ENCODE results near the gene PRDX2. TPM values are rescaled to one million over a fixed set of nuclear protein-coding genes. Genes with fewer than 3 reads are reported as not detected.
A peak's percentile ranks its signal among the peaks of the same experiment; 100 is the strongest.

Gene PRDX2
- polyA plus RNA-seq, 1 of the 3 experiments (the other 2 are of a cell fraction): 341 TPM

DNA sequence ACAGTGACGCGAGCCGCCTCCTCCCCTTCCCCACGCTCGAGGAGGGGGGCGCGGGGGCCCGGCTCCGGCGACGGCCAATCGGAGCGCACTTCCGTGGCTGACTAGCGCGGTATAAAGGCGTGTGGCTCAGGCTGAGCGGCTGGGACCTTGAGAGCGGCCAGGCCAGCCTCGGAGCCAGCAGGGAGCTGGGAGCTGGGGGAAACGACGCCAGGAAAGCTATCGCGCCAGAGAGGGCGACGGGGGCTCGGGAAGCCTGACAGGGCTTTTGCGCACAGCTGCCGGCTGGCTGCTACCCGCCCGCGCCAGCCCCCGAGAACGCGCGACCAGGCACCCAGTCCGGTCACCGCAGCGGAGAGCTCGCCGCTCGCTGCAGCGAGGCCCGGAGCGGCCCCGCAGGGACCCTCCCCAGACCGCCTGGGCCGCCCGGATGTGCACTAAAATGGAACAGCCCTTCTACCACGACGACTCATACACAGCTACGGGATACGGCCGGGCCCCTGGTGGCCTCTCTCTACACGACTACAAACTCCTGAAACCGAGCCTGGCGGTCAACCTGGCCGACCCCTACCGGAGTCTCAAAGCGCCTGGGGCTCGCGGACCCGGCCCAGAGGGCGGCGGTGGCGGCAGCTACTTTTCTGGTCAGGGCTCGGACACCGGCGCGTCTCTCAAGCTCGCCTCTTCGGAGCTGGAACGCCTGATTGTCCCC, 10.1 kb downstream of the PRDX2 start, which contains the start of gene JUNB (continued):
- peak; percentile 85 for TF ChIP-seq FOXJ3 (CRISPR knock-in tag; IDR thresholded peaks at IDR 0.05)
- no peak for TF ChIP-seq USF1 (IDR thresholded peaks at IDR 0.05; ENCODE audit: borderline replicate concordance, low read depth)
- TF ChIP-seq NRF1 (IDR thresholded peaks at IDR 0.05; ENCODE audit: low read depth, low read length): no peak
- TF ChIP-seq, protein P1, sequence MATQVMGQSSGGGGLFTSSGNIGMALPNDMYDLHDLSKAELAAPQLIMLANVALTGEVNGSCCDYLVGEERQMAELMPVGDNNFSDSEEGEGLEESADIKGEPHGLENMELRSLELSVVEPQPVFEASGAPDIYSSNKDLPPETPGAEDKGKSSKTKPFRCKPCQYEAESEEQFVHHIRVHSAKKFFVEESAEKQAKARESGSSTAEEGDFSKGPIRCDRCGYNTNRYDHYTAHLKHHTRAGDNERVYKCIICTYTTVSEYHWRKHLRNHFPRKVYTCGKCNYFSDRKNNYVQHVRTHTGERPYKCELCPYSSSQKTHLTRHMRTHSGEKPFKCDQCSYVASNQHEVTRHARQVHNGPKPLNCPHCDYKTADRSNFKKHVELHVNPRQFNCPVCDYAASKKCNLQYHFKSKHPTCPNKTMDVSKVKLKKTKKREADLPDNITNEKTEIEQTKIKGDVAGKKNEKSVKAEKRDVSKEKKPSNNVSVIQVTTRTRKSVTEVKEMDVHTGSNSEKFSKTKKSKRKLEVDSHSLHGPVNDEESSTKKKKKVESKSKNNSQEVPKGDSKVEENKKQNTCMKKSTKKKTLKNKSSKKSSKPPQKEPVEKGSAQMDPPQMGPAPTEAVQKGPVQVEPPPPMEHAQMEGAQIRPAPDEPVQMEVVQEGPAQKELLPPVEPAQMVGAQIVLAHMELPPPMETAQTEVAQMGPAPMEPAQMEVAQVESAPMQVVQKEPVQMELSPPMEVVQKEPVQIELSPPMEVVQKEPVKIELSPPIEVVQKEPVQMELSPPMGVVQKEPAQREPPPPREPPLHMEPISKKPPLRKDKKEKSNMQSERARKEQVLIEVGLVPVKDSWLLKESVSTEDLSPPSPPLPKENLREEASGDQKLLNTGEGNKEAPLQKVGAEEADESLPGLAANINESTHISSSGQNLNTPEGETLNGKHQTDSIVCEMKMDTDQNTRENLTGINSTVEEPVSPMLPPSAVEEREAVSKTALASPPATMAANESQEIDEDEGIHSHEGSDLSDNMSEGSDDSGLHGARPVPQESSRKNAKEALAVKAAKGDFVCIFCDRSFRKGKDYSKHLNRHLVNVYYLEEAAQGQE (IDR thresholded peaks at IDR 0.05; ENCODE audit: low read depth, low read length): peak; percentile 75
- peak in 1 of 2 experiments; percentile 39; a peak in 1 of 4 replicates for TF ChIP-seq EP300 (IDR thresholded peaks at IDR 0.05; ENCODE audit: borderline replicate concordance in 1 of 2, low read depth in 1 of 2, low read length in 1 of 2)
- TF ChIP-seq FOSL2 (IDR thresholded peaks at IDR 0.05; ENCODE audit: borderline replicate concordance, low read depth): peak; percentile 34; the same call in 1 of the 2 replicates
- TF ChIP-seq POLR2AphosphoS5 (IDR thresholded peaks at IDR 0.05; ENCODE audit: low read depth, low read length): peak; percentile 100
- TF ChIP-seq, protein P2, sequence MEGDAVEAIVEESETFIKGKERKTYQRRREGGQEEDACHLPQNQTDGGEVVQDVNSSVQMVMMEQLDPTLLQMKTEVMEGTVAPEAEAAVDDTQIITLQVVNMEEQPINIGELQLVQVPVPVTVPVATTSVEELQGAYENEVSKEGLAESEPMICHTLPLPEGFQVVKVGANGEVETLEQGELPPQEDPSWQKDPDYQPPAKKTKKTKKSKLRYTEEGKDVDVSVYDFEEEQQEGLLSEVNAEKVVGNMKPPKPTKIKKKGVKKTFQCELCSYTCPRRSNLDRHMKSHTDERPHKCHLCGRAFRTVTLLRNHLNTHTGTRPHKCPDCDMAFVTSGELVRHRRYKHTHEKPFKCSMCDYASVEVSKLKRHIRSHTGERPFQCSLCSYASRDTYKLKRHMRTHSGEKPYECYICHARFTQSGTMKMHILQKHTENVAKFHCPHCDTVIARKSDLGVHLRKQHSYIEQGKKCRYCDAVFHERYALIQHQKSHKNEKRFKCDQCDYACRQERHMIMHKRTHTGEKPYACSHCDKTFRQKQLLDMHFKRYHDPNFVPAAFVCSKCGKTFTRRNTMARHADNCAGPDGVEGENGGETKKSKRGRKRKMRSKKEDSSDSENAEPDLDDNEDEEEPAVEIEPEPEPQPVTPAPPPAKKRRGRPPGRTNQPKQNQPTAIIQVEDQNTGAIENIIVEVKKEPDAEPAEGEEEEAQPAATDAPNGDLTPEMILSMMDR (IDR thresholded peaks at IDR 0.05): no peak; the same call in 1 of the 2 replicates

DNA sequence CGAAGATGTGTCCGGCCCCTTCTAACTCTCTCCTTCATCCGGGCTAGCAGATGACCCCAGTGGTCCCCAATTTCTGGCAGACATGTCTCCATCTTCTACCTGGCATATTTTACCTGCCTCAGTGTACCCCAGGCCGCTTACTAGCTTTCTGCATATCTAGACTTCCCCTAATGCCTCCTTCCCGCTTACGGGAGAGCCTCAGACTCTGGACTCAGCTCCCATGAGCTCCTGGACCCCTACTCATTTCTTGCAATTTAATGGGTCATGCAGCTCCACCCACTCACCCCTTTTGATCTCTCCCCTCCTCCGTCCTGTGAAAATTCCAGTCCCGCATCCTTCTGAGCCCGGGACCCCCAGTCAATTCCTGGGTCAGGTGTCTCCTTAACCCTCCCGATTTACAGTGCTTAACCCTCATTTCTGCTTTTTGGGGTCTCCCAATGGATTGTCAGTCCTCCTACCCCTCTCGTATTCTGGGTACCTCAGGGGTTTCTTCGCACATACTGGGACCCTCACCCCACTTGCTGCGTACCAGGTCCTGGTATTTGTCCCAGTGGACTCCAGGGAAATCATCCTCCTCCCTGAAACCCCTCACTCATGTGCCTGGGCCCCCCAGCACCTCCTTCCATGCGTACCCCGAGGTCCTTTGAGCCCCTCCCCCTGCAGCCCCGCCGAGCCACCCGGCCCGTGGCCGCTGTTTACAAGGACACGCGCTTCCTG, 10.8 kb downstream of the PRDX2 start:
- Histone ChIP-seq H3K36me3 (replicated peaks in 1 of 2; ENCODE audit: control insufficient read depth in 1 of 2, insufficient read depth in 2 of 2, low read length in 1 of 2) (peaks cover 0 to 6% of the 10 kb centered on the region in 2 experiments), H3K79me2 (ENCODE audit: insufficient read depth) (peaks cover 20% of the 10 kb centered on the region), H3K9me2 (no peaks in the 10 kb centered on the region), H3K4me2 (peak overlapping the region; percentile 88), H3F3A (replicated peaks; ENCODE audit: insufficient read depth) (peaks cover 51% of the 10 kb centered on the region), H3K27me3 (ENCODE audit: insufficient read depth) (no peaks in the 10 kb centered on the region), H4K20me1 (ENCODE audit: insufficient read depth) (peaks cover 17% of the 10 kb centered on the region), H3K4me1 (ENCODE audit: control insufficient read depth in 1 of 2, insufficient read depth in 2 of 2, low read depth in 1 of 2, low read length in 1 of 2) (peaks cover 34 to 46% of the 10 kb centered on the region in 2 experiments), H2AFZ (ENCODE audit: low read depth) (no peak overlapping the region; the same call in 1 of the 2 replicates), H3K4me3 (ENCODE audit: low read depth in 2 of 2, low read length in 1 of 2) (peak overlapping the region; percentile 55 to 80), H3K9me3 (no peaks in the 10 kb centered on the region), H3K9ac (peak overlapping the region; percentile 95), H3K27ac (ENCODE audit: low read depth in 2 of 2, low read length in 1 of 2) (peak overlapping the region; percentile 96 to 97)
- TF ChIP-seq RCOR1 (IDR thresholded peaks at IDR 0.05; ENCODE audit: low read length) (no peak), PBX3 (IDR thresholded peaks at IDR 0.05) (no peak), FOXJ3 (CRISPR knock-in tag; IDR thresholded peaks at IDR 0.05) (no peak), FOSL2 (IDR thresholded peaks at IDR 0.05; ENCODE audit: borderline replicate concordance, low read depth) (no peak), MXI1 (IDR thresholded peaks at IDR 0.05; ENCODE audit: low read depth, low read length) (no peak), POLR2AphosphoS5 (IDR thresholded peaks at IDR 0.05; ENCODE audit: low read depth, low read length) (no peak), TCF12 (IDR thresholded peaks at IDR 0.05) (no peak), RAD21 (IDR thresholded peaks at IDR 0.05; ENCODE audit: low read length) (no peak), SMC3 (IDR thresholded peaks at IDR 0.05; ENCODE audit: low read depth, low read length) (no peak)
- WGBS (ENCODE audit: low lambda C conversion rate): 26% methylated on average over 19 of the region's 22 CpGs
- DNase-seq: no peak
- POLR2A ChIA-PET: interaction anchor here (0.9 to 4.4 kb wide), 16 partner anchors 8 to 373 kb away, joined by 3 to 88 read pairs (median 5); partner anchors contain the start of genes GCDH, GET3, PRDX2 and RNASEH2A
- CTCF ChIA-PET: interaction anchor here (1.2 to 17.1 kb wide), 5 partner anchors 11 to 56 kb away, joined by 3 to 447 read pairs (median 10); partner anchors contain the start of genes HOOK2, PRDX2 and THSD8
